ENCODE results near the gene NCKAP5. TPM values are rescaled to one million over a fixed set of nuclear protein-coding genes. Genes with fewer than 3 reads are reported as not detected.

NCKAP5 gene
- total RNA-seq, 1 donor from 2014 or later = 0.26 TPM

DNA sequence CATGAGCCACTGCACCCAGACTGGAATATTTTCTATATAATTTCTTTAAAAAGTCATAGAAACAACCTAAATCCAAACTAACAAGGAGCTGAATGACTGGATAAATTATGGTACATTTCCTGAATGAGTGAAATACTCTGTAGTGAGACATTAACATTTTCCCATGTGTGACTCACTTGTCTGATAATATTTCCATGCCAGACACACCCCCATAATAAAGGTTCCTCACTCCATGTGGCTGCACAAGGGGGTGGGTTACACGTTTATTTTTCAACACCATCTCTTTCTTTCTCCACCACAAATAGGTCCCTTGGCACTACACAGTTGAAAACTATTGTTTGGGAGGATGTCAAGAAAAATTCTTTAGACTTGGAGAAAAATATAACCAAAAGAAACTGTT lies 632.0 kb downstream of the NCKAP5 start:
- Histone ChIP-seq H3K27me3 (ENCODE audit: control insufficient read depth, insufficient read depth, low read length) (no peaks in the 10 kb centered on the region), H3K4me3 (ENCODE audit: low read depth, low read length) (no peak overlapping the region), H3K36me3 (ENCODE audit: control insufficient read depth, insufficient read depth, low read length) (no peaks in the 10 kb centered on the region)
- DNase-seq (ENCODE audit: low read depth) (peak; percentile 36), FAIRE-seq (no peak)
- TF ChIP-seq, protein P1, sequence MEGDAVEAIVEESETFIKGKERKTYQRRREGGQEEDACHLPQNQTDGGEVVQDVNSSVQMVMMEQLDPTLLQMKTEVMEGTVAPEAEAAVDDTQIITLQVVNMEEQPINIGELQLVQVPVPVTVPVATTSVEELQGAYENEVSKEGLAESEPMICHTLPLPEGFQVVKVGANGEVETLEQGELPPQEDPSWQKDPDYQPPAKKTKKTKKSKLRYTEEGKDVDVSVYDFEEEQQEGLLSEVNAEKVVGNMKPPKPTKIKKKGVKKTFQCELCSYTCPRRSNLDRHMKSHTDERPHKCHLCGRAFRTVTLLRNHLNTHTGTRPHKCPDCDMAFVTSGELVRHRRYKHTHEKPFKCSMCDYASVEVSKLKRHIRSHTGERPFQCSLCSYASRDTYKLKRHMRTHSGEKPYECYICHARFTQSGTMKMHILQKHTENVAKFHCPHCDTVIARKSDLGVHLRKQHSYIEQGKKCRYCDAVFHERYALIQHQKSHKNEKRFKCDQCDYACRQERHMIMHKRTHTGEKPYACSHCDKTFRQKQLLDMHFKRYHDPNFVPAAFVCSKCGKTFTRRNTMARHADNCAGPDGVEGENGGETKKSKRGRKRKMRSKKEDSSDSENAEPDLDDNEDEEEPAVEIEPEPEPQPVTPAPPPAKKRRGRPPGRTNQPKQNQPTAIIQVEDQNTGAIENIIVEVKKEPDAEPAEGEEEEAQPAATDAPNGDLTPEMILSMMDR (IDR thresholded peaks at IDR 0.05; ENCODE audit: insufficient read depth, low read length, severe bottlenecking) = no peak

DNA sequence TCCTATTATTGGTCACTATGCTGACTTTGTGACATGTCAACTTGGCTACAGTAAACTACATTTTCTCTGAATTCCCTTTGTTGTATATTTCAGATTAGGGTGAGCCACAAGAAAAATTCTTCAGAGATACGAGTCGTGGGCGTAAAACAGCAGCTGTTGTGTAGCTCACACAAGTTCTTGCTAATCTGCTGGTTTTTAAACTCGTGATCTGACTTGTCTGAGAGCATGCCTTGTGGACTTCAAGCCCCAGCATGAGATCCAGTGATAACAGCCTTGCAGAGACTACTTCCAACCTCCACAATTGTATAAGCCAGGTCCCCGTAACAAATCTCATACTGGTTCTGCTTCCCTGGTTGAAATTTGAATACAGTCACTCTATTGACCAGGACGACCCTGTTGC lies 638.5 kb downstream of the NCKAP5 start:
- H3K4me3 ChIP-seq (ENCODE audit: low read depth, low read length) = no peak overlapping the region
- no peaks in the 10 kb centered on the region for H3K27me3 ChIP-seq (ENCODE audit: control insufficient read depth, insufficient read depth, low read length)
- TF ChIP-seq, protein P1 (IDR thresholded peaks at IDR 0.05; ENCODE audit: insufficient read depth, low read length, severe bottlenecking) = no peak
- DNase-seq (ENCODE audit: low read depth) = peak; percentile 80
- H3K36me3 ChIP-seq (ENCODE audit: control insufficient read depth, insufficient read depth, low read length) = no peaks in the 10 kb centered on the region
- FAIRE-seq = no peak

DNA sequence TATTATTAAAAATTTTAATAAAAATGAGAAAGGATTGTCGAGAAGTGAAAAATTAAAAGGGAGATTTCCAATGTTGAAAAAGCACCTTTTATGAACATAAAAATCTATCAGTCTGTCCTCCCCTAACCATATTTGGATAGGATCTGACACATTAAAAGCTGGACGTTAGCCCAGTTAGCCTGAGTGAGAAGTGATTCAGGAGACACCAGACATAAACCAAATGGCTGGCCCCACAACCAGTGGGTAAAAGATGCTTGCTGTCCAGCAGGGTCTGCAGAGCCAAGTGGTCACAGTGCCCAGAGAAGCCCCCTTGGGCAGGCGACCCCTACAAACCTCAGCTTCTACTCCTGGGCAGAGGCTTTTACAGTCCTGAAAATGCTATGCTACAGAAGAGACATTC lies 644.5 kb downstream of the NCKAP5 start:
- TF ChIP-seq, protein P1 (IDR thresholded peaks at IDR 0.05; ENCODE audit: insufficient read depth, low read length, severe bottlenecking) = no peak
- no peak for FAIRE-seq
- DNase-seq (ENCODE audit: low read depth) = peak; percentile 8
- H3K36me3 ChIP-seq (ENCODE audit: control insufficient read depth, insufficient read depth, low read length) = no peaks in the 10 kb centered on the region
- no peak overlapping the region for H3K4me3 ChIP-seq (ENCODE audit: low read depth, low read length)
- no peaks in the 10 kb centered on the region for H3K27me3 ChIP-seq (ENCODE audit: control insufficient read depth, insufficient read depth, low read length)

DNA sequence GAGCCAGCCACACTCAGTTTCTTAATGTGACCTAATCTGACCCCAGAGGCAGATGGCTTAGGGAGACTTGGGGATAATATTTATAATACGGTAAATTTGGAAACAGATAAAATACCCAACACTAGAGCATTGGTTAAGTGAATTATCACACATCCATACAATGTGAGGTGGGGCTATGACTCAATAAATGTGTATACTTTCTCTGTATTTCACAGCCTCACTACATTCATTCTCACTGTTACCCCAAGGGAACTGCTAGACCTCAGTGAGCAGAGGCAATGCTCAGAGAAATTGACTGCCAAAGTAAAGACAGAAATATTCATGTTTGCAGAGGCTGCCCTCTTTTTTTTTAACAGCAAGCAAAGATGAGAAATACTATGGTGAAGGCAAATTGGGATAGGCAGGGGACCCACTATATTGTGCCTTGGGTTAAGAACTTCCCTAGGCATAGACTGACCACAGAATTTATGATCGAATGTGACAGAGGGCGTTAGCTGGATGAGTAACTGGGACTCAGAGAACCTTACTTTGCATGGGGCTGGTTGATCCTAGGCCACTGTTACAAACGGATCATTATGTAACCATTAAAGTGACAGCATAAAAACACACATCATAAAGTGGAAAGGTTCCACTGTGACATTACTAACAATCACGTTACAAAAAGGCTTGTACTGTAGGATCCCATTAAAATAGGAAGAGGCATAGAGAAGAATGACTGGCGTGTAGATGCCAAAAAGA lies 652.3 kb downstream of the NCKAP5 start:
- Histone ChIP-seq H3K4me3 (ENCODE audit: low read depth, low read length) (no peak overlapping the region), H3K27me3 (ENCODE audit: control insufficient read depth, insufficient read depth, low read length) (no peaks in the 10 kb centered on the region), H3K36me3 (ENCODE audit: control insufficient read depth, insufficient read depth, low read length) (no peaks in the 10 kb centered on the region)
- FAIRE-seq (no peak), DNase-seq (ENCODE audit: low read depth) (no peak)
- TF ChIP-seq, protein P1 (IDR thresholded peaks at IDR 0.05; ENCODE audit: insufficient read depth, low read length, severe bottlenecking) = no peak

DNA sequence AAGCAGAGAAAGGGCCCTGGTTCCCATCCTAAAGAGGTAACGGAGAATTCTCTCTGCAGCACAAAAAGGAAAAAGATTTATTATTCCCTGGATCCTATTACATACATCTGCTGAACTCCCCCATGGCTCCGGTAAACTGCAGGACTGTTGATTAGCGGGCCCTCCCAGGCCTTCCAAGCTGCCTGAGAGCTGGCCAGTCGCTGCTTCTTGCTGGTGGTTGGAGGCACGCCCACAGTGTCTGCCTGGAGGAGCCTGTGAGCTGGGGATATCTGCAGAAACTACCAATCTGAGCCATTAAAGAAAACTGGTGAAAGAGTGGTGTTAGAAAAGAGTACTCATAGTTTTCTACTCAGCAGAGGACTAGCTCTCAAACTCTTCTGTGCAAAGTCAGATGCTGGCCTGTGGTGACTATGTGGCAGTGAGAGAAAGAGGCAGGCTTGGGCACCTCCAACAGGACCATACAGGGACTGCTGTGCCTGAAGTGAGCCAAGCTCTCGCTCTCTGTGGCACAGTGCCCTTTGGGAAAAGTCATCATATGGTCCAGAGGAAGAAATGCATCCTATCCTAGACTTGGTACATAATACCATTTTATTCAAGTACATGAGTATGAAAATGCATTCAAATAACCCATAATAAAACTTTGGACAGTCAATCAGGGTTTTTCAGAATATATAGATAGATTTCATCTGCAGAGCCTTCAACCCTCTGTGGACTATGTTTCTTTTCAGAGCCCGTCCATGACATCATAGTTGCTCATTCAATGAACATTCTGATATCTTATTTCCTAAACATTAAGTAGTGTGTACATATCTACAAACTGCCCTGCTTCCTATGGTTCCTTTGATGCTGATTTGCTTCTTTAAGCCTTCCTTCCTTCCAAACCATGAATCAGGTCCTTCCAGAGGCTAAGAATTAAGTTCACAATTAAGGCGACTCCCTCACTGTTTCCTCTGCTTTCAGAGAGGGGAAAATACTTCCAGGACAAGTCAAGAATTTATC lies 656.2 kb downstream of the NCKAP5 start:
- H3K4me3 ChIP-seq (ENCODE audit: low read depth, low read length) = no peak overlapping the region
- no peak for DNase-seq (ENCODE audit: low read depth)
- FAIRE-seq = no peak
- H3K27me3 ChIP-seq (ENCODE audit: control insufficient read depth, insufficient read depth, low read length) = no peaks in the 10 kb centered on the region
- TF ChIP-seq, protein P1 (IDR thresholded peaks at IDR 0.05; ENCODE audit: insufficient read depth, low read length, severe bottlenecking) = no peak
- H3K36me3 ChIP-seq (ENCODE audit: control insufficient read depth, insufficient read depth, low read length) = no peaks in the 10 kb centered on the region

Measured in bronchial epithelial cell (primary cell).